PC-9 (cell line): ENCODE measurements around the gene CHST15. TPM values are rescaled to one million over a fixed set of nuclear protein-coding genes. Genes with fewer than 3 reads are reported as not detected.

Experiments used
- Bru-seq: library from RNA; stranded (reverse); fragments of 400-500 nt; gene quantifications from one replicate; lab custom pipeline; 2021; lab: Mats Ljungman, UMichigan
- BruChase-seq, 2 experiments: library from RNA; stranded (reverse); fragments of 400-500 nt; gene quantifications; one replicate each; lab custom pipeline; 2021; lab: Mats Ljungman, UMichigan
- BruUV-seq: library from RNA; stranded (reverse); fragments of 400-500 nt; replicated peaks from 2 replicates; lab custom pipeline; 2021; lab: Mats Ljungman, UMichigan
- CTCF ChIA-PET: fragments of 300-600 bp; sonication (Branson Sonifier 250); formaldehyde crosslinking; loops from one replicate; lab custom pipeline; 2022; ENCODE audit warnings: antibody characterized with exemption; lab: Charles Lee
- POLR2A ChIA-PET: fragments of 300-600 bp; sonication (Branson Sonifier 250); formaldehyde crosslinking; loops from one replicate; lab custom pipeline; 2022; ENCODE audit warnings: antibody characterized with exemption; ENCODE audit not compliant: unreplicated experiment; lab: Charles Lee
- DNase-seq, 2 experiments: peaks; one replicate each; pipeline versions ENCODE4 v3.0.0 to v3.0.0-alpha.2; 2015 to 2022; ENCODE audit warnings: mixed read lengths in 1 of 2
- H2AFZ ChIP-seq: fragments of 200-600 bp; sonication (generic); 2 replicates; pipeline ENCODE4 v1.8.1; 2017; ENCODE audit warnings: antibody characterized with exemption
- H3F3A ChIP-seq: fragments of 200-600 bp; sonication (generic); 2 replicates; pipeline ENCODE4 v1.8.1; 2017; ENCODE audit warnings: antibody characterized with exemption, mild to moderate bottlenecking, low read depth; ENCODE audit not compliant: insufficient read depth
- H3K27ac ChIP-seq: fragments of 200-600 bp; sonication (generic); 2 replicates; pipeline ENCODE4 v1.6.1; 2016; ENCODE audit warnings: mixed run types
- H3K27me3 ChIP-seq: fragments of 200-600 bp; sonication (generic); 2 replicates; pipeline ENCODE4 v1.6.1; 2016; ENCODE audit warnings: low read depth, mixed run types; ENCODE audit not compliant: insufficient read depth
- H3K36me3 ChIP-seq: fragments of 200-600 bp; sonication (generic); 2 replicates; pipeline ENCODE4 v1.6.1; 2016; ENCODE audit warnings: low read depth, mixed run types
- H3K4me1 ChIP-seq: fragments of 200-600 bp; sonication (generic); replicated peaks from 2 replicates; pipeline ENCODE4 v1.6.1; 2016; ENCODE audit warnings: mixed run types; ENCODE audit not compliant: insufficient read depth
- H3K4me2 ChIP-seq: fragments of 200-600 bp; sonication (generic); 2 replicates; pipeline ENCODE4 v1.6.1; 2017; ENCODE audit warnings: mixed run types
- H3K4me3 ChIP-seq: fragments of 200-600 bp; sonication (generic); 2 replicates; pipeline ENCODE4 v1.6.1; 2016; ENCODE audit warnings: mixed run types
- H3K79me2 ChIP-seq: fragments of 200-600 bp; sonication (generic); 2 replicates; pipeline ENCODE4 v1.6.1; 2017; ENCODE audit warnings: low read depth, mixed run types
- H3K9me2 ChIP-seq: fragments of 200-600 bp; sonication (generic); 2 replicates; pipeline ENCODE4 v1.8.1; 2017; ENCODE audit warnings: mild to moderate bottlenecking; ENCODE audit not compliant: insufficient read depth
- H3K9me3 ChIP-seq: fragments of 200-600 bp; sonication (generic); 2 replicates; pipeline ENCODE4 v1.8.1; 2016; ENCODE audit warnings: low read depth; ENCODE audit not compliant: insufficient read depth
- H4K20me1 ChIP-seq: fragments of 200-600 bp; sonication (generic); 2 replicates; pipeline ENCODE4 v1.8.1; 2017; ENCODE audit not compliant: insufficient read depth
- CTCF ChIP-seq: fragments of 200-600 bp; sonication (generic); conservative IDR thresholded peaks from 2 replicates; pipeline ENCODE4 v1.6.1; 2017; ENCODE audit warnings: mixed run types, antibody characterized with exemption, mild to moderate bottlenecking, moderate library complexity
- EZH2 ChIP-seq: fragments of 200-600 bp; sonication (generic); IDR thresholded peaks from 2 replicates; pipeline ENCODE4 v1.8.0; 2017; ENCODE audit warnings: antibody characterized with exemption, low read depth
- intact Hi-C: fragments of 100-400 bp; cut with micrococcal nuclease; formaldehyde crosslinking; loops from one replicate; pipeline ENCODE4 v1.10.0; 2022; ENCODE audit not compliant: unreplicated experiment
- long read RNA-seq: library from polyadenylated mRNA; stranded (forward); transcript quantifications from one replicate; pipeline ENCODE4 v2.0.0, GENCODE V29; 2022
- total RNA-seq: library from RNA; stranded (reverse); gene quantifications from 2 replicates; pipeline ENCODE4 v1.2.3, GENCODE V29; 2021

Gene CHST15
- 23.8 and 24.6 TPM in 2 replicates for total RNA-seq
- Bru-seq, nascent RNA: percentile 66 among the genes with signal in this experiment
- percentile 85 among the genes with signal in this experiment for BruChase-seq, experiment 1, labeled RNA remaining after a 2-hour chase
- BruChase-seq, experiment 2, labeled RNA remaining after a 6-hour chase: percentile 68 among the genes with signal in this experiment
- long read RNA-seq, full-length matches to known transcripts: 9 of 22 reads
- long read RNA-seq, partial matches to known transcripts: 5 of 22 reads
- long read RNA-seq, other reads (novel, unspliced or antisense): 8 of 22 reads

- TSS peak; percentile 23 for BruUV-seq
These were observed at the start of gene CHST15 for GRCh38 chr10:124092860-124093773. CHST15 (minus strand) TSS chr10:124093598; CDS start chr10:124046212, 47,386 bp downstream.

GRCh38 chr10:124142960-124143359, 49.6 kb upstream of the CHST15 start:
- no peak for DNase-seq
- no peak overlapping the region for H2AFZ ChIP-seq
- H3K4me1 ChIP-seq: peaks cover 22% of the 10 kb centered on the region
- no peaks in the 10 kb centered on the region for H3K9me3 ChIP-seq
- no TSS peak for BruUV-seq
- ChIA-PET POLR2A (no interaction called here), CTCF (no interaction called here)
- intact Hi-C loops: no loop called here
- H4K20me1 ChIP-seq: no peaks in the 10 kb centered on the region
- TF ChIP-seq CTCF (no peak), EZH2 (no peak)
- no peaks in the 10 kb centered on the region for H3K36me3 ChIP-seq
- H3F3A ChIP-seq: 0 out of 2 replicates have a peak, but pooled peaks cover 4% of the 10 kb centered on the region
- no peaks in the 10 kb centered on the region for H3K79me2 ChIP-seq
- no peaks in the 10 kb centered on the region for H3K9me2 ChIP-seq
- no peaks in the 10 kb centered on the region for H3K27me3 ChIP-seq
- no peak overlapping the region for H3K27ac ChIP-seq
- H3K4me2 ChIP-seq: no peak overlapping the region
- no peak overlapping the region for H3K4me3 ChIP-seq

More at GRCh38 chr10:124092860-124093773, at the start of gene CHST15:
- Histone ChIP-seq H3K9me2 (no peaks in the 10 kb centered on the region), H3K27me3 (no peaks in the 10 kb centered on the region), H3K36me3 (no peaks in the 10 kb centered on the region), H3K9me3 (no peaks in the 10 kb centered on the region), H3K4me3 (peak within 1 kb of the TSS; percentile 75), H3K4me1 (peaks cover 11% of the 10 kb centered on the region), H3K79me2 (peaks cover 40% of the 10 kb centered on the region), H2AFZ (peak within 1 kb of the TSS; percentile 77), H3F3A (peaks cover 9% of the 10 kb centered on the region; the same call in 1 of the 2 replicates), H4K20me1 (peaks cover 35% of the 10 kb centered on the region), H3K27ac (peak within 1 kb of the TSS; percentile 83), H3K4me2 (peak within 1 kb of the TSS; percentile 81)
- TF ChIP-seq CTCF (no peak), EZH2 (no peak)
- ChIA-PET POLR2A (interaction anchor here (0.7 to 1.0 kb wide), 2 partner anchors 60 to 1728 kb away, joined by 3 to 14 read pairs; no protein-coding TSS in a partner anchor), CTCF (interaction anchor here (0.7 kb wide), 1 partner anchor 1799 kb away, joined by 3 read pairs; no protein-coding TSS in a partner anchor)
- intact Hi-C loops: loop anchor here (1.0 to 5.0 kb wide), 4 partner anchors 31 to 294 kb away; no protein-coding TSS in a partner anchor
- DNase-seq: peak; percentile 65 to 80
